Caki2 (cell line): ENCODE results near the gene TLR5. TPM values are rescaled to one million over a fixed set of nuclear protein-coding genes. Genes with fewer than 3 reads are reported as not detected.
A peak's percentile ranks its signal among the peaks of the same experiment; 100 is the strongest.

ENCODE experiments used
- DNase-seq: peaks from one replicate; pipeline ENCODE4 v3.0.0-alpha.2; 2015; ENCODE audit warnings: low read depth
- in situ Hi-C: cut with HindIII; loops from 2 replicates; pipeline ENCODE4 v1.10.0; 2016; ENCODE audit warnings: low sequenced_read_pairs, low pct_unique_long_range_greater_than_20kb, mixed read lengths
- total RNA-seq: library from RNA; depleted of rRNA; stranded (reverse); fragments of >200 nt; shearing (Covaris generic); gene quantifications from 2 replicates; pipeline ENCODE4 v1.2.3, GENCODE V29; 2014; ENCODE audit warnings: low replicate concordance; rRNA removed

Gene TLR5
- total RNA-seq, 1 experiment from 2014 or later: 0.64 TPM

DNA sequence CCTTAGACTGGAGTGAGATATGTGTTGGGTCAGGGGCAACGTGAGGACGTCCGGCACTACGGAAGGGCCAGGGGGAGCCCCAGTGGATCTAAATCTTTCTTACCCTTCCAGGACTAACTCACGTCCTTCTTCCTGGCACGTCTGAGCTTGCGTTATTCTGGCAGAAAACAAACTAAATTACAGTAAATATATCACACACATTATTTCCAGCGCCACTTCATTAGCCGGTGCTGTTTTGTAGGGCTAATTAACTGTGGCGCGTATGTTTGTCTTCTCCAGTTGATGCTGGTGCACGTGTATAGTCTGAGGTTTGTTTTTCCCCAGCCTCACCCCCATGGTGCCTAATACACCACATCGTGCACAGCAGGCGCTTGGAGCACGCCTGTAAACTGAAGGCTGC lies 59.2 kb downstream of the TLR5 start:
- in situ Hi-C loops: loop anchor here (25.0 kb wide), 1 partner anchor 347 kb away; the partner anchor contains the start of gene FAM177B
- no peak for DNase-seq

DNA sequence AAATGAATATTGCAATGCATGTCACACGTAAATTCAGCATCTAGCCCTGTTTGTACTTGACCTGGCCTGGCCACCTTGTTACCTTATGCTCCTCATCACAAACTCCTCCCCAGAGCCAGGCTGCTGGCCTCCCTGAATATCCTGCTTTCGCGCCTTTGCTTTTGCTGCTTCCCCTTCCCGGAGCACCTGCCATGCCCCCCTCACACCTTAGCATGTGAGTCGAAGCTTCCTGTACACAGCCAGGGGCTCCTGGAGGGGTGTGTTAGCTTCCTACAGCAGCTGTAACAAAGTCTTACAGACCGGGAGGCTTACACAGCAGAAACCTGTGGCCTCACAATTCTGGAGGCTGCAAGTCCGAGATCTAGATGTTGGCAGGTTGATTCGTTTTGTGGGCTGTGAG lies 60.1 kb downstream of the TLR5 start:
- in situ Hi-C loops: loop anchor here (25.0 kb wide), 1 partner anchor 346 kb away; the partner anchor contains the start of gene FAM177B
- no peak for DNase-seq

DNA sequence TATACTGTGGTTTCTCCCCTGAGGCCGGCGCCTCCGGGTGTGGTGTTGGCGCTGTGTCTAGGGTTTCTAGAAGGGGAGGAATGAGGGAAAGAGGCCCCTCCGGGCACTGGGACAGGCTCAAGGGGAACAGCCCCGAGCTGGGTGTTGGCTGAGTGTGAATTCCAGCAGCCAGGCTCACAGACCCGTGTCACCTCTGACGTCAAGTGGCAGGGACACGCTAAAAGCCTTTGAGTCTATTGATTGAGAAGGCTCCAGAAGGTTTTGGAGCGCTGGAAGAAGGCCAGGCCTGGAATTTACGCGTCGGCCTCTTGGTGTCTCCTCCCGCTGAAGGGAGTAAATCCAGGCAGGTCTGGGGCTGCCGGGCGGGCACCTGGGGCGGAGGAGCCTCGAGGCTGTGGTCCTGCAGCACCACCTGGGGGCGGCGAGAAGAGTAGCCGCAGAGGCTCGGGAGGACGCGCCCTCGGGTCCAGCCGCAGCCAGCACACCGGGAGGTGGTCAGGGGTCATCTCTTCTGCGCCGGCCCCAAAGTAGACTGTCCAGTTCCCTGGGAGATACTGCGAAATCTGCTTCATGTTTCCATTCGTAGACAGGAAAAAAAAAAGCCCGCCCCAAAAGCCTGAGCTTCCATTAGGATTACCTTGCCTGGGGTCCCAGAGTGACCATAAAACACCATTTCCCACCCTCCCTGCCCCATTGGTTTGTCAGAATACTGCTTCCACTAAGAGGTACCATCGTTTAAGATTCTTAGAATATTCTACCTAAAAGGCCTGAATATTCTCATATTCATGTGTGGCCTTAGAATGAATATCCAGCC lies 61.7 kb downstream of the TLR5 start:
- in situ Hi-C loops: loop anchor here (25.0 kb wide), 1 partner anchor 344 kb away; the partner anchor contains the start of gene FAM177B
- DNase-seq: peak; percentile 97

DNA sequence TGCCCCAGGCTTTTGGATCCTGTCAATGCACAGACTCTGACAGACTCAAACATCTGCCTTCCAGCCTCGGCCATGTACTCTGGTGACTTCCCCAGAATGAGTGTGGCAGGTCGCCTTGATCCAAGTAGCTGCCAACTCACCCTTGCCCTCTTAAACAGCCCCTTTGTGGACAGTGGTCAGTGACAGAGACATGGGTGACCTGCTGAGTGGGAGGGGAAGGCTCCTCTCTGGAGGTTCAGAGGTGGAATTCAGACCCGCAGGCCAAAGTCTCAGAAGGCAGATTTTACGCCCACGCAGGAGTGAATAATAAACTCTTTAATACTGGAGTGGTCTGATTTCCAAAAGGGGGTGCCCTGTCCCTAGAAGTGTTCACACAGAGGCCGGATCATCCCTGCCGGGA lies 63.5 kb downstream of the TLR5 start:
- in situ Hi-C loops: loop anchor here (25.0 kb wide), 1 partner anchor 342 kb away; the partner anchor contains the start of gene FAM177B
- no peak for DNase-seq

DNA sequence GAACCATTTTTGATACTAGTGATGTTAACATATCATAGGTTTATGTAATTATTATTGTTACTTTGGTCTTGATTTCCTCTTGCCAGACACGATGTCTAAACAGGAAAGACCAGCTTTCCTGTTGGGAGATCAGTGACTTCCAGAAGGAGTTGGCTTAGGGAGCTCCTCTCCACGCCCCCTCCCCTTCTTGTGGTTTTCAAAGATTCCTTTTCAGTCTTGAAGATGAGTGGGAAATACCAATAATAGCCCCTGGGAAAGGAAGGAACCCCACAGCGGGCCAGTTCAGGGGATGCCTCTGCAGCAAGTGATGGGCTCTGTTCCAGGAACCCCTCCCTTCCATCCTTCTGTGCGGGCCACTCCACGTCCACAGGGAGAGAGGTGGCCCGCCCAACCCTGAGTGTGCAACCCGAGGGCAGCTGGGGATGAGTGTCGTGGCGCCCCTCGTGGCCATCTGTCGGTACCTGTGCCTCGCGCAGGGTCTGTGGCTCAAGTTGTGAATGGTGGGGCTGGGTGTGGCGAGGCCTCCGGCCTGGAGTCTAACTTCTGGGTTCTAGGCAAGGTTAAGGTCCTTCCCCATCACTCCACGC lies 65.7 kb downstream of the TLR5 start:
- in situ Hi-C loops: loop anchor here (25.0 kb wide), 1 partner anchor 340 kb away; the partner anchor contains the start of gene FAM177B
- DNase-seq: no peak

DNA sequence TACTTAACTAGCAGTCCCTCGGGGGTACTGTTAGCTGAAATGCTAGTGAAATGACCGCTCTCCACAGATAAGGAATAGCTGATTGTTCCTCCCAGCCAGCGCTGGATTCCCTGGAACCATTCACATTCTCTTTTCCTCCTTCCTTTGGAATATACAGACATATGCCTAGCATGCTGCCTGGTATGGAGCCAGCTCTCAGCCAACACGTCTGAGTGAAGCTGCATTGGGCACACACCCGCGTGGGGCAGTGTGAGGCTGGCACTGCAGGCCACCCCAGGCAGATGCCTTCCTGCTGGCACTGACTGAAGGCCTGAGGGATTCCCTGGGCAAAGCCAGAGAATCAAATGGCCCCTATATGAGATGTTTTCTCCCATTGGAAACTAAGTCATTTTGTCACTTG lies 66.7 kb downstream of the TLR5 start:
- in situ Hi-C loops: loop anchor here (25.0 kb wide), 1 partner anchor 339 kb away; the partner anchor contains the start of gene FAM177B

DNA sequence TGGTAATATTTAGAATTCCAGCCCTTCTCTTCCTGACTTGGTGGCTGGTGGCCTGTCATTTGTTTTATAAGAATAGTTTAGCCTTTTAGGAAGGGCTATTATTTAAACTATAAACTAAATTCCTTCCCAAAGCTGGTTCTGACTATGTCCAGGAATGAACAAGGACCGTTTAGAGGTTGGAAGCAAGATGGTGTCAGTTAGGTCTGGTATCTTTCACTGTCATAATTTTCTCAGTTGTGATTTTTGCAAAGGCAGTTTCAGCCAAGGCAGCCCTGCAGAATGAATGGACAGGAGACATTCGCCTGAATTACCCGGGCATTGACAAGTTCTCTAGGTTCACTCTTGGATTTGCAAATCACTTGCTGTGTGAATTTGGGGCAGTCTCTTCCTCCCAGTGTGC lies 67.2 kb downstream of the TLR5 start:
- DNase-seq: no peak
- in situ Hi-C loops: loop anchor here (25.0 kb wide), 1 partner anchor 339 kb away; the partner anchor contains the start of gene FAM177B

More for the DNA sequence above, 66.7 kb downstream of the TLR5 start:
- DNase-seq: no peak

DNA sequence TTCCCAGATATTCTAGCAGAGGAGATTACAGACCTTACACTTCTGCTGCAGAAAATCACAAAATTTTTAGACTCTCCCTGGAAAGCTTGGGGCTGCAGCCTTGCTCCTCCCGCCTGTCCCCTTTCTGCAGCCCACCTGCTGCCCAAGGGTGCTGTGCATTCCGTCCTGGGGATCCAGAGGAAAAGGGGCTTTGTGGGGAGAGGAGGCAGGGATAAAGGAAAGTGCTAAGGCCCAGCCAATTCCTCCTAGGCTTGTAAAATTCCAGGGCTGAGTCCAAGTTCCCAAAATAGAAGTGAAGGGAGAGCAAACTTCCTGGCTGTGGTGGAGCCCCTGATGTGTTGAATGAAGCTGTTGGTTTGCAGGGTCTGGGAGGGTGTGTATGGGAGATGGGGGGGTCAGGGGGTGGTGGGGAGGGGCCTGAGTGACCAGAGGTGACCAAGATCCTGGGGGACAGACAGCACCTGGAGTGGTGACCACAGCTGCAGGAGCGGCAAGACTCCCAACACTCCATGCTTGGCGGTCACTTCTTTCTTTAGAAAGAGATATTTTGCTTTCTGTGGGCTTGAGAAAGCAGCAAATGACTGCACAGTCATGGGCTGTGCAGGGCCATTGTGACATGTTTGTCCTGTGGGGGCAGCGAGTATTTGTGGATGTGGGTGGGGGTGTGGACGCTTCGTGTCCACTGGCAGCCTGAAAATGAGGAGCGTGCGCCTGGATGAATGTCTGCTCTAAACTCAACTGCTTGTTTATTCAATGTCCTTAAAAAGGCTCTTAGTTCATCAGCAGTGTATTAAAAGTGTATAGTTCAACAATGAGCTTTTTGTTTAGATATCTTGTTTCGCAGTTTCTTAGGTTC lies 68.4 kb downstream of the TLR5 start:
- DNase-seq: no peak
- in situ Hi-C loops: loop anchor here (25.0 kb wide), 1 partner anchor 337 kb away; the partner anchor contains the start of gene FAM177B

DNA sequence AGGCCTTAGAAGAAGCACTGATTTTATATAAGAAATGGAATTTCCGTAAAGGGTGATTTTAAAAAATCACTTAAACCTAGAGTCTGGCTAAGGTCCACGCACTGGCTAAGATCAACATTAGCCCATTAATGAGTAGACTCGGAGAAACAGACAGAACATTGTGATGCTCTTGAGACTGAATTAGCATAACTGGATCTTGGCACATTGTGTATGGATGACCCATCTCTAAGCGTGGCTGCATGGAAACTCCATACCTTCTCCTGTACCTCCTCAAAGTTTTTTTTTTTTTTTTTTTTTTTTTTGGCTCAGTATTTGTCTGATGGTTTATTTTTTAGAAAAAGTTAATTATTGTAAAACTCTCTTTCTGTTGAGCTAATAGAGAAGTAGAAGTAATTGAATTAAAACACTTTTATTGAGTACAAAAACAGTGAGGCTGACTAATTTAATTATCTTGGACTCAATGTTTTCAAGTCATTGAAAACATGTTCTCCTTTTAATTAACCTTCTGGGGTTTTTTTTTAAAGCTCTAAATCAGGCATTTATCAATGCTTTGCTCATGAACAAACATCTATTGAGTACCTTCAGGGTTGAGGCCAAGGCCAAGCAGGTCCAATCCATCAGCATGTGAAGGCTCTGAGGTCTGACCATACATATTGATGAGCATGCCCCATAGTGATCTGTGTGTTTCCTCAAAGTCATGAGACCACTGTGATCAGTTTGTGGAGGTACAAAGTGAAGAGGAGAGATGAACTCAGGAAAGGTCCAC lies 74.0 kb downstream of the TLR5 start:
- no peak for DNase-seq
- in situ Hi-C loops: no loop called here

DNA sequence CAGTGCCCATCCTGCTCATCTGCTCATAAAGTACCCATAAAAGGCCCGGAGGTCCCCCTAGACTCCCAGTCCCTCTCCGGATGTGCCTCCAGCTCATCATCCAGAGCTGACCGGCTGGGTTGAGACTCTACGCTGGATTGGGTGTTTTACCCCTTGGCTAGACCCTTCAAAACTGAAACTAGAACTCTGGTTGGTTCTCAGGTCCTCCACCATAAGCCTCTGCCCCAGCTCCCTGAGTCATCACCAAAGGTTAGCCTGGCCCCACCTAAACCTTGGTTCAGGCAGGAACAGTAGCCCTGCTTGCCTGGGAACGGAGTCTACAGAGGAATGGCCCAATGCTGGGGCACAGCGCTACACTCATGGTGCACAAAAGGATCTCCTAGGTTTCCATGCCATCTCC lies 75.1 kb downstream of the TLR5 start:
- in situ Hi-C loops: no loop called here
- DNase-seq: no peak

DNA sequence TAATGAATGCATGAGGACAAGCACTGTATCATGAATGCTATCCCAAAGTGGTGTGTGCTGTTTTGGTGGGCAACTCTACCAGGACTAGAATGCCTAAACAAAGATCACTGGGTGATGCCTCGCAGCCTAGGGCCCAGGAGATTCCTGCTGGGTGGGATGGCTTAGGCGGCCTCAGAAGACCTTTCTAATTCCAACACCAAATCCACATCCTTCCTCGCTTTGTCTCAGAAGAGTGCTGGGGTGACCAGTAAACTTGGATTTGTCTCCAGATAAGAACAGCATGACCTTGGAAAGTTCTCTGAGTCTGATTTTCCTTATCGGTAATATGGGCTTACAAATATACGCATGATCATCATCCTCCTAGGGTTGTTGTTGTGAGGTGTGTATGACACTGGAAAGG lies 76.6 kb downstream of the TLR5 start:
- in situ Hi-C loops: no loop called here
- DNase-seq: no peak

DNA sequence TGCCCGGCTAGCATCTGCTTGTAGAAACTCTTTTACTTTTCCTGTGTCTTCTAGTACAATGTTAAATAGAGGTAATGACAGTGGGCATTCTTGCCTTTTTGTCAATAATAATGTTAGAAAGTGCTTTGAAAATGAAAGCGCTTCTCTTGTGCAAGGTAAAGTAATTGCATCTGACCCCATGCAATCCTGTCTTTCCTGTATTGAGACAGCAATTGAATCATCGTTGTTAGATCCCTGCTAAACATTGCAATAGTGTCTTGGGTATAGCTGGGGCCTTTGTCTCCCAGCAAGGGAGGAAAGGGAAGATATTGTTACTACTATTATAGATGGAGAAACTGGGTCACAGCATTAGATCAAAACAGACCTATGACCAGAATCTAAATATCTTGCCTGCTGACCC lies 80.9 kb downstream of the TLR5 start:
- in situ Hi-C loops: no loop called here
- DNase-seq: no peak

DNA sequence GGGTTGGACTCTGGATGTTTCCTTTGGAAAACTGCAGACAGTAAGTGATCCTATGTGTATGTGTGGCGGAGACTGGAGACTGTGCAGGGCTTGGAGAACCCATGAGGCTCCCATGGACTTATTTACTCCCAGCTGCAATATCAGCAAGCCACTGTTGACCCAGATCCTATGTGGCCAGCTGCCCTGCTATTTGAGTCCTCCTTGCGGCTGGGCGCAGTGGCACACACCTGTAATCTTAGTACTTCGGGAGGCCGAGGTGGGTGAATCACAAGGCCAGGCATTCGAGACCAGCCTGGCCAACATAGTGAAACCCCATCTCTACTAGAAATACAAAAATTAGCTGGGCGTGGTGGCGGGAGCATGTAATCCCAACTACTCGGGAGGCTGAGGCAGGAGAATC lies 83.5 kb downstream of the TLR5 start:
- no peak for DNase-seq
- in situ Hi-C loops: no loop called here

Other genes starting within 250 kb of the TLR5 start
- 3.5 and 11.9 TPM in 2 replicates for gene SUSD4, start 220.9 kb upstream of the TLR5 start, total RNA-seq